ENCODE results near the gene OR4C5.
"Not testable (repeated sequence)": the region's sequence is repeated elsewhere in the genome, so short reads cannot be mapped to it uniquely, and the experiment has no call there.

Gene OR4C5

DNA sequence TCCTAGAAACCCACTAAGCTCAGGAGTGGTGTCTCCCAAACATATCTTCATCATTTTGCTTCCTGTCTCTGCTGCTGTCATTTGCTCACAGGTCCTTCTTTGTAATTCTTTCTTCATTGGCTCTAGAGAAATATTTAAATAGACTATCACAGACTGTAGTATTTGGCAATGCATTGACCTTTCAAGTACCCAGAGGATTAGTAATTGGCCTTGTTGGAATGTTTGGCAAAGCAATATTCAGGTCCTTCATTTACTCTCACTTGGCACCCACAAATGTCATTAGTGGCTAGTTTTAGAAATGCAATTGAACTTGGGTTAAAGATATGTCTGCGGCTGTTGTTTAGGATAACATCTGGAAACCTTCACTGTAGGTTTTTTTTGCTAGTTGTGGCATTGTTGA is 11.6 kb downstream of the OR4C5 start (continued):
- no peak for TF ChIP-seq ZNF555 (tag by site-specific recombination; conservative IDR thresholded peaks at IDR 0.05)
- TF ChIP-seq ZNF571 (tag by site-specific recombination; IDR thresholded peaks at IDR 0.05) = no peak
- TF ChIP-seq HIC1 (tag by site-specific recombination; IDR thresholded peaks at IDR 0.05) = no peak
- no peak for TF ChIP-seq ZNF426 (tag by site-specific recombination; IDR thresholded peaks at IDR 0.05)
- TF ChIP-seq ZNF416 (tag by site-specific recombination; IDR thresholded peaks at IDR 0.05) = no peak
- TF ChIP-seq GLIS1 (tag by site-specific recombination; IDR thresholded peaks at IDR 0.05) = no peak
- no peak for TF ChIP-seq ZNF510 (tag by site-specific recombination; IDR thresholded peaks at IDR 0.05; ENCODE audit: insufficient replicate concordance)
- no peak for TF ChIP-seq GFI1B (tag by site-specific recombination; IDR thresholded peaks at IDR 0.05)

GRCh38 chr11:48354013-48354412 is 12.3 kb downstream of the OR4C5 start:
- Histone ChIP-seq H3K36me3 (ENCODE audit: control insufficient read depth in 2 of 2, insufficient read depth in 1 of 2, low read length in 2 of 2) (no peaks in the 10 kb centered on the region), H3K27ac (ENCODE audit: extremely low read depth, low read depth, low read length) (no peak overlapping the region), H3K9me3 (ENCODE audit: control insufficient read depth, insufficient read depth, low read depth, low read length) (no peaks in the 10 kb centered on the region), H3K4me3 (ENCODE audit: low read depth, low read length) (no peak overlapping the region), H3K4me1 (ENCODE audit: control insufficient read depth, insufficient read depth, low read length) (no peaks in the 10 kb centered on the region)
- TF ChIP-seq, protein P1, sequence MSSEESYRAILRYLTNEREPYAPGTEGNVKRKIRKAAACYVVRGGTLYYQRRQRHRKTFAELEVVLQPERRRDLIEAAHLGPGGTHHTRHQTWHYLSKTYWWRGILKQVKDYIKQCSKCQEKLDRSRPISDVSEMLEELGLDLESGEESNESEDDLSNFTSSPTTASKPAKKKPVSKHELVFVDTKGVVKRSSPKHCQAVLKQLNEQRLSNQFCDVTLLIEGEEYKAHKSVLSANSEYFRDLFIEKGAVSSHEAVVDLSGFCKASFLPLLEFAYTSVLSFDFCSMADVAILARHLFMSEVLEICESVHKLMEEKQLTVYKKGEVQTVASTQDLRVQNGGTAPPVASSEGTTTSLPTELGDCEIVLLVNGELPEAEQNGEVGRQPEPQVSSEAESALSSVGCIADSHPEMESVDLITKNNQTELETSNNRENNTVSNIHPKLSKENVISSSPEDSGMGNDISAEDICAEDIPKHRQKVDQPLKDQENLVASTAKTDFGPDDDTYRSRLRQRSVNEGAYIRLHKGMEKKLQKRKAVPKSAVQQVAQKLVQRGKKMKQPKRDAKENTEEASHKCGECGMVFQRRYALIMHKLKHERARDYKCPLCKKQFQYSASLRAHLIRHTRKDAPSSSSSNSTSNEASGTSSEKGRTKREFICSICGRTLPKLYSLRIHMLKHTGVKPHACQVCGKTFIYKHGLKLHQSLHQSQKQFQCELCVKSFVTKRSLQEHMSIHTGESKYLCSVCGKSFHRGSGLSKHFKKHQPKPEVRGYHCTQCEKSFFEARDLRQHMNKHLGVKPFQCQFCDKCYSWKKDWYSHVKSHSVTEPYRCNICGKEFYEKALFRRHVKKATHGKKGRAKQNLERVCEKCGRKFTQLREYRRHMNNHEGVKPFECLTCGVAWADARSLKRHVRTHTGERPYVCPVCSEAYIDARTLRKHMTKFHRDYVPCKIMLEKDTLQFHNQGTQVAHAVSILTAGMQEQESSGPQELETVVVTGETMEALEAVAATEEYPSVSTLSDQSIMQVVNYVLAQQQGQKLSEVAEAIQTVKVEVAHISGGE (tag by site-specific recombination; conservative IDR thresholded peaks at IDR 0.05; ENCODE audit: low read depth) = no peak
- TF ChIP-seq ZSCAN23 (tag by site-specific recombination; IDR thresholded peaks at IDR 0.05) (no peak), HIC1 (tag by site-specific recombination; IDR thresholded peaks at IDR 0.05) (no peak), SP3 (tag by site-specific recombination; IDR thresholded peaks at IDR 0.05) (no peak)
- CTCF ChIA-PET = no interaction called here
- POLR2A ChIA-PET = no interaction called here

DNA sequence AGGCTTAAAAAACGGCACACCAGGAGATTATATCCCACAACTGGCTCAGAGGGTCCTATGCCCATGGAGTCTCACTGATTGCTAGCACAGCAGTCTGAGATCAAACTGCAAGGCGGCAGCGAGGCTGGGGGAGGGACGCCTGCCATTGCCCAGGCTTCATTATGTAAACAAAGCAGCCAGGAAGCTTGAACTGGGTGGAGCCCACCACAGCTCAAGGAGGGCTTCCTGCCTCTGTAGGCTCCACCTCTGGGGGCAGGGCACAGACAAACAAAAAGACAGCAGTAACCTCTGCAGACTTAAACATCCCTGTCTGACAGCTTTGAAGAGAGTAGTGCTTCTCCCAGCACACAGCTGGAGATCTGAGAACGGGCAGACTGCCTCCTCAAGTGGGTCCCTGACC is 20.0 kb downstream of the OR4C5 start:
- H3K36me3 ChIP-seq (ENCODE audit: control insufficient read depth in 2 of 2, insufficient read depth in 1 of 2, low read length in 2 of 2); H3K27ac ChIP-seq (ENCODE audit: extremely low read depth, low read depth, low read length); H3K4me3 ChIP-seq (ENCODE audit: low read depth, low read length); H3K9me3 ChIP-seq (ENCODE audit: control insufficient read depth, insufficient read depth, low read depth, low read length); POLR2A ChIA-PET; H3K4me1 ChIP-seq (ENCODE audit: control insufficient read depth, insufficient read depth, low read length); CTCF ChIA-PET: not testable (repeated sequence)

DNA sequence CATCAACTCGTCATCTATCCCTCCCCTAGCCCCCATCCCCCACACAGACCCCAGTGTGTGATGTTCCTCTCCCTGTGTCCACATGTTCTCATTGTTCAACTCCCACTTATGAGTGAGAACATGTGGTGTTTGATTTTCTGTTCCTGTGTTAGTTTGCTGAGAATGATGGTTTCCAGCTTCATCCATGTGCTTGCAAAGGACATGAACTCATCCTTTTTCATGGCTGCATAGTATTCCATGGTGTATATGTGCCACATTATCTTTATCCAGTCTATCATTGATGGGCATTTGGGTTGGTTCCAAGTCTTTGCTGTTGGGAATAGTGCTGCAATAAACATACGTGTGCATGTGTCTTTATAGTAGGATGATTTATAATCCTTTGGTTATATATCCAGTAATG is 23.8 kb downstream of the OR4C5 start:
- CTCF ChIA-PET; H3K4me3 ChIP-seq (ENCODE audit: low read depth, low read length); H3K36me3 ChIP-seq (ENCODE audit: control insufficient read depth in 2 of 2, insufficient read depth in 1 of 2, low read length in 2 of 2); H3K4me1 ChIP-seq (ENCODE audit: control insufficient read depth, insufficient read depth, low read length); POLR2A ChIA-PET; H3K27ac ChIP-seq (ENCODE audit: extremely low read depth, low read depth, low read length); H3K9me3 ChIP-seq (ENCODE audit: control insufficient read depth, insufficient read depth, low read depth, low read length): not testable (repeated sequence)
- TF ChIP-seq ZNF146 (tag by site-specific recombination; IDR thresholded peaks at IDR 0.05) = peak; percentile 89
